Ishikawa (cell line): ENCODE measurements around the gene ARL3.

Source experiments
- CEBPB ChIP-seq: IDR thresholded peaks from 2 replicates; pipeline ENCODE4 v1.6.1; 2012
- CREB1 ChIP-seq: IDR thresholded peaks from 2 replicates; pipeline ENCODE4 v1.6.1; 2012; ENCODE audit warnings: low read depth
- EGR1 ChIP-seq: IDR thresholded peaks from 2 replicates; pipeline ENCODE4 v1.6.1; 2012
- EP300 ChIP-seq: IDR thresholded peaks from 2 replicates; pipeline ENCODE4 v1.6.1; 2012; ENCODE audit warnings: borderline replicate concordance
- FOXM1 ChIP-seq: IDR thresholded peaks from 2 replicates; pipeline ENCODE4 v1.6.1; 2012; ENCODE audit warnings: low read depth, borderline replicate concordance
- NFIC ChIP-seq: IDR thresholded peaks from 2 replicates; pipeline ENCODE4 v1.6.1; 2012
- RAD21 ChIP-seq: IDR thresholded peaks from 2 replicates; pipeline ENCODE4 v1.6.1; 2012; ENCODE audit warnings: low read depth
- TAF1 ChIP-seq: IDR thresholded peaks from 2 replicates; pipeline ENCODE4 v1.6.1; 2012; ENCODE audit warnings: low read depth, mild to moderate bottlenecking
- TCF12 ChIP-seq: IDR thresholded peaks from 2 replicates; pipeline ENCODE4 v1.6.1; 2012; ENCODE audit warnings: low read depth
- TEAD4 ChIP-seq: IDR thresholded peaks from 2 replicates; pipeline ENCODE4 v1.6.1; 2012
- YY1 ChIP-seq: IDR thresholded peaks from 2 replicates; pipeline ENCODE4 v1.6.1; 2012; ENCODE audit warnings: low read depth
- ZBTB7A ChIP-seq: IDR thresholded peaks from 2 replicates; pipeline ENCODE4 v1.6.1; 2012; ENCODE audit warnings: low read depth
- TF ChIP-seq, protein P1 (sequence below): IDR thresholded peaks from 2 replicates; pipeline ENCODE4 v1.6.1; 2012
- TF ChIP-seq, protein P2 (sequence below): IDR thresholded peaks from 2 replicates; pipeline ENCODE4 v1.6.1; 2012; ENCODE audit warnings: low read depth, mild to moderate bottlenecking
- TF ChIP-seq, protein P3 (sequence below): IDR thresholded peaks from 2 replicates; pipeline ENCODE4 v1.6.1; 2012

ARL3 gene

DNA sequence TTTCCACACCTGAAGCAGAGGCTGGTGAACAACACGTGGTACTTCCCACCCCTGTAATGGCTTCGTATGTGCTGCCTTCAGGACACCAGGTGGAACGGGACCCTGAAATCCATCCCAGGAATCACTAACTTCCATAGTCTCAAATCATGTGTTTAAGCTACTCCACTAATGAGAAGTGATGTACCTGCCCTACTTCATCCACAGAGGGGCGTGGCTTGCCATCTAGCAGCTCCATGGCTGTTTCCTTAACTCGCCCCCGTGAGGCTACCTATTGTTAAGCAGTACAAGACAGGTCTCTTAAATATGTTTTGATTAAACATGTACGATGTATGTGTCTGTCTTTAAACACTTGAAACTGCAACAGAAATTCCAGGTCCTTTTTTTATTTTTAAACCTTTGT, 31.8 kb downstream of the ARL3 start:
- no peak for TF ChIP-seq CREB1
- TF ChIP-seq FOXM1 = no peak
- TF ChIP-seq, protein P1, sequence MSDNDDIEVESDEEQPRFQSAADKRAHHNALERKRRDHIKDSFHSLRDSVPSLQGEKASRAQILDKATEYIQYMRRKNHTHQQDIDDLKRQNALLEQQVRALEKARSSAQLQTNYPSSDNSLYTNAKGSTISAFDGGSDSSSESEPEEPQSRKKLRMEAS = no peak

DNA sequence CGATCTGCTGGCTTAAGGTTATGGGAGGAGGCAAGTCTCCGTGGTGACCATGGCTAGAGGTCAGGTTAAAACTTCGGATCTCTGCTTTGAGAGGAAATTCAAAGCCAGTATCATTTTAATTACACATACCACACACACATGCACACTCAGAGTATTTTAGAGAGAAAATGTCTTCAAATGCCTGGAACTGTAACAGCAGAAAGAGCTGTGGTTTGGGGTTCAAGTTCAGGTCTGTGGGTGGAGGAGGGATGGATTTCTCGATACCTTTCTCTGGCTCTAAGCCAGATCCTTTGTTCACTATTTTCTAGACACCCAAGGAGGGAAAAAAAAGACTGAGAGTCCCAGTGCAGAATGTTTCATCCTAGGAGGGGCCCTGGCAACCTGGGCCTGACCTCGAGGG, 32.5 kb downstream of the ARL3 start:
- TF ChIP-seq FOXM1 (no peak), TEAD4 (no peak), EP300 (no peak), CEBPB (no peak), TCF12 (no peak), CREB1 (no peak)
- TF ChIP-seq, protein P1 = no peak

DNA sequence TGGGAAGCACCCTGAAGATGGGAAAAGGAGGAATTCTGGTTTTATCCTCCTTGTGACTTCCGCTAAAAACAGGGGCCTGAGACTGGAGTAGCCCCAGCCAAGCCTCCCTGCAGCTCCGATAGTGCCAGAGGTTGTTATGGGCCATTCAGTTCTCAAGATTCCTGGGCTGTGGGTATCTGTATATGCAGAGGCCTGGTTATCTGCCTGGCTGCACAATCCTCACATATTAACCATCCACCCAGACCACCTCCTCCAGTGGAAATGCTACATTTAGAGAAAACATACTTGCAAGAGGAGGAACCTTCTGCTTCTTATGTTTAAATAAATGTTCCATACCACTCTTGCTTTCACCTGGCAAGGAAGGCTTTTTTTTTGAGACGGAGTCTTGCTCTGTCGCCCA, 34.6 kb downstream of the ARL3 start:
- TF ChIP-seq FOXM1 (no peak), TAF1 (no peak), EGR1 (no peak), RAD21 (no peak), ZBTB7A (no peak), TCF12 (no peak), NFIC (no peak), TEAD4 (no peak), EP300 (no peak), YY1 (no peak), CEBPB (no peak), CREB1 (no peak)
- TF ChIP-seq, protein P2, sequence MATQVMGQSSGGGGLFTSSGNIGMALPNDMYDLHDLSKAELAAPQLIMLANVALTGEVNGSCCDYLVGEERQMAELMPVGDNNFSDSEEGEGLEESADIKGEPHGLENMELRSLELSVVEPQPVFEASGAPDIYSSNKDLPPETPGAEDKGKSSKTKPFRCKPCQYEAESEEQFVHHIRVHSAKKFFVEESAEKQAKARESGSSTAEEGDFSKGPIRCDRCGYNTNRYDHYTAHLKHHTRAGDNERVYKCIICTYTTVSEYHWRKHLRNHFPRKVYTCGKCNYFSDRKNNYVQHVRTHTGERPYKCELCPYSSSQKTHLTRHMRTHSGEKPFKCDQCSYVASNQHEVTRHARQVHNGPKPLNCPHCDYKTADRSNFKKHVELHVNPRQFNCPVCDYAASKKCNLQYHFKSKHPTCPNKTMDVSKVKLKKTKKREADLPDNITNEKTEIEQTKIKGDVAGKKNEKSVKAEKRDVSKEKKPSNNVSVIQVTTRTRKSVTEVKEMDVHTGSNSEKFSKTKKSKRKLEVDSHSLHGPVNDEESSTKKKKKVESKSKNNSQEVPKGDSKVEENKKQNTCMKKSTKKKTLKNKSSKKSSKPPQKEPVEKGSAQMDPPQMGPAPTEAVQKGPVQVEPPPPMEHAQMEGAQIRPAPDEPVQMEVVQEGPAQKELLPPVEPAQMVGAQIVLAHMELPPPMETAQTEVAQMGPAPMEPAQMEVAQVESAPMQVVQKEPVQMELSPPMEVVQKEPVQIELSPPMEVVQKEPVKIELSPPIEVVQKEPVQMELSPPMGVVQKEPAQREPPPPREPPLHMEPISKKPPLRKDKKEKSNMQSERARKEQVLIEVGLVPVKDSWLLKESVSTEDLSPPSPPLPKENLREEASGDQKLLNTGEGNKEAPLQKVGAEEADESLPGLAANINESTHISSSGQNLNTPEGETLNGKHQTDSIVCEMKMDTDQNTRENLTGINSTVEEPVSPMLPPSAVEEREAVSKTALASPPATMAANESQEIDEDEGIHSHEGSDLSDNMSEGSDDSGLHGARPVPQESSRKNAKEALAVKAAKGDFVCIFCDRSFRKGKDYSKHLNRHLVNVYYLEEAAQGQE = no peak
- TF ChIP-seq, protein P3, sequence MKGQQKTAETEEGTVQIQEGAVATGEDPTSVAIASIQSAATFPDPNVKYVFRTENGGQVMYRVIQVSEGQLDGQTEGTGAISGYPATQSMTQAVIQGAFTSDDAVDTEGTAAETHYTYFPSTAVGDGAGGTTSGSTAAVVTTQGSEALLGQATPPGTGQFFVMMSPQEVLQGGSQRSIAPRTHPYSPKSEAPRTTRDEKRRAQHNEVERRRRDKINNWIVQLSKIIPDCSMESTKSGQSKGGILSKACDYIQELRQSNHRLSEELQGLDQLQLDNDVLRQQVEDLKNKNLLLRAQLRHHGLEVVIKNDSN = no peak
- TF ChIP-seq, protein P1 = no peak

DNA sequence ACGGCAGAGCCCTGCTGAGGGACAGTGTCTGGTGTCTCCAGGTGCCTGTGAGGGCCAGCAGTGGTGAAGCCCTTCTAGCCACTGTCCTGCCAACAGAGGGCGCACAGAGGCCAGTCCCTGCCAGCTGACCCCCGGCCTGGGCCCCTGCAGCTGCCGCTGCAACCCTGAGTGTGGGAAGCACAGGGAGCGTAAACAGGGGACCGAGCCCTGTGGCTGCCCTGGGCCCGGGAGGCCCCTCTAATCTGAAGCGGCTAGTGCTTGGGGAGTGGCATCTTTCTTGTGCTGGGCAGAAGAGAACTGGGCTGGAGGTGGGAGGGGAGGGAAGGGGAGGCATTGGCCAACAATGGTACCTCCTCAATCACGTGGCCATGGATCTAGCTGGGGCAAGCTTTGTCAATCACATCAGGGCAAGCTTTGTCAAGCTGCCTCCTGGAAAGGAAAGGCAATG, 35.3 kb downstream of the ARL3 start:
- TF ChIP-seq, protein P1 = peak; percentile 63; the same call in 1 of the 2 replicates
- peak; percentile 80 for TF ChIP-seq RAD21
- TF ChIP-seq EP300 = no peak
- TF ChIP-seq TCF12 = peak; percentile 39; the same call in 1 of the 2 replicates
- no peak for TF ChIP-seq CREB1
- TF ChIP-seq, protein P3 = peak; percentile 95
- TF ChIP-seq, protein P2 = no peak
- no peak for TF ChIP-seq TEAD4
- no peak for TF ChIP-seq YY1
- TF ChIP-seq TAF1 = no peak
- TF ChIP-seq CEBPB = no peak
- TF ChIP-seq EGR1 = no peak
- no peak for TF ChIP-seq NFIC
- no peak for TF ChIP-seq FOXM1
- peak; percentile 94 for TF ChIP-seq ZBTB7A

DNA sequence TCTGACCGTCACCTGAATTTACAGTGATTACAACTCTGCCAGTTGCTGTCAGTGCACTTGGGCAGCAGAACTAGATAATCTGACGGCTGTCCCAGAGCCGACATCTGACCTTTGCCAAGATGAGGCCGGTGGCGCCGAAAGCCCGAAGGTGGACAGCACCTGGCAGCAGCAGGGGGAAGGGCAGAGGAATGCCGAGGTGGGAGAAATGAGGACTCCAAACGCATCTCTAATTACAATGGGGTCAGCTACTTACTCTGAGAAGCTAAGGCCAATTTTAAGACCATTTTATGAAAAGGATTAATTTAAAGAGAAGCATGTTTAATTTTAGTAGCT, 36.2 kb downstream of the ARL3 start:
- TF ChIP-seq, protein P1 = no peak

DNA sequence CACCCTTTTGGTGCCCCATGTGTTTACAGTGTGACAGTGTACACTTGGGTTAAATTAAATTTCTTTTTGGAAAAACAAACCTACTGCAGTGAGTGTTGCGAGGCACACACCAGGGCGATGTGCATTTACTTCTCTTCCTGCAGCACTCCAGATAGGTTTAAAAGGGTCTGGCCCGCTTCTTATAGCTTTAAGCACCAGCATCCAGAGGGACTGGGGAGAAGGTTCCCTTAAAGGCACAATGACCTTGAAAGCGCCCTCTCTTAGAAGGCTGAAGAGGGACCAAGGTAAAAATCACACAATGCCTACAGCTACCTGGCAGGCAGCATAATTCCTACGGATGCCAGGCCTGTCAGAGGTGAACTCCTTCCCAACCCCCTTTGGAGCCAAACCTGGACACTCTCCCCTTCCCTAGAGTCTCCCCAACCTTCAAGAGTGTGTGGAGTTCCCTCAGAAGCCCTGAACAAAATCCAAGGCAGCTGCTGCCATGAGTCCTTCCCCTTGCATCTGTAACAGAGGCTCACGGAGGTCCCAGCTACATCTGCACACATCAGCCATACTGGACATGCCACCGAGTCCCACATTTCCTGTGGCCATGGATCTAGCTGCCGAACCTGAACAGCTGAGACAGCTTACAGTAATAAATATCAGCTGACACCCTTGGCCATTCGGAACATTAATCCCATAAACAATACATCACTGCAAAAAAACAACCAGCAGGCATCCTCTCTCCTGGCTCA, 36.7 kb downstream of the ARL3 start:
- TF ChIP-seq EGR1 (no peak), ZBTB7A (no peak), TAF1 (no peak), YY1 (no peak), FOXM1 (no peak), TCF12 (no peak), EP300 (no peak), RAD21 (no peak), CREB1 (no peak), NFIC (no peak), TEAD4 (no peak), CEBPB (no peak)
- TF ChIP-seq, protein P1 = no peak
- TF ChIP-seq, protein P3 = no peak
- TF ChIP-seq, protein P2 = no peak
